Activated CD8-positive, alpha-beta memory T cell treated with anti-CD3 and anti-CD28 coated beads, Interleukin-2, amount 50 U/mL, for 24 hours (primary cell): ENCODE measurements around the gene GMDS.
A peak's percentile ranks its signal among the peaks of the same experiment; 100 is the strongest.

Experiments used
- DNase-seq: peaks from one replicate; pipeline ENCODE4 v3.0.0-alpha.2; 2020; ENCODE audit errors: extremely low read depth

Gene GMDS

DNA sequence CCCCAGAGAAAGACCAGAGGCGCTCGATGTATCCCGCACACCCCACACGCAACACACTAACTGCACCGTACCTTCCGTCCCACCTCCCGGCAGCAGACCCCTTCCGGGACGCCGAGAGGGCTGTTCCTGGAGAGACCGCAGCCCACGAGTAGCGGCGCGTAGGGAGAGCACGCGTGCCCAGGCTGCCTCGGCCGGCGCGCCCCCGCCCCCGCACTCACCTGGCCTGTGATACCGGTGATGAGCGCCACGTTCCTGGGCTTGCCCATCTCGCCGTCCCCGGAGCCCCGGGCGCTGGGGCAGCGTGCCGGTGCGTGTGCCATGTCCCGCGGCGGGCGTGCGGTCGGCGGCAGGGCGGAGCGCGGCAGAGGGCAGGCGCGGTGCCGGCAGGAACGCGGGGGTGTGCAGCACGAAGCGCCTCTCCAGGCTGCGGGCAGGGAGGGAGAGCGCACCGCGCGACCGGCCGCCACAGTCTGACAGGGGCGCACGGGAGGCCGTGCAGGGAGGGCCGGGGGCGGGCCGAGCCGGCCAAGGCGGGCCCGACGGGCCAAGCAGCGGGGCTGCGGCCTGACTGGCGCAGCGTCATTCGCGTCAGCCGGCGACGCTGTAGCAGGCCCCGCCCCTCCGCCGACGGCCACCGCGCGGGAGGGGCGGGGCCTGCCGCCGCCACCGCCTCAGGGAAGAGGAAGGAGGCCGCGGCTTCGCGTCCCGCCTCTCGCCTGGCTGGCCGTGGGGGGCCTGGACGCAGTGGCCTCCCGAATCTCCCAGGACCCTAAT, at the start of gene GMDS:
Gene GMDS, minus strand, starts transcription at position 503 of the 774 bp plus-strand sequence.
- DNase-seq: peak; percentile 36

DNA sequence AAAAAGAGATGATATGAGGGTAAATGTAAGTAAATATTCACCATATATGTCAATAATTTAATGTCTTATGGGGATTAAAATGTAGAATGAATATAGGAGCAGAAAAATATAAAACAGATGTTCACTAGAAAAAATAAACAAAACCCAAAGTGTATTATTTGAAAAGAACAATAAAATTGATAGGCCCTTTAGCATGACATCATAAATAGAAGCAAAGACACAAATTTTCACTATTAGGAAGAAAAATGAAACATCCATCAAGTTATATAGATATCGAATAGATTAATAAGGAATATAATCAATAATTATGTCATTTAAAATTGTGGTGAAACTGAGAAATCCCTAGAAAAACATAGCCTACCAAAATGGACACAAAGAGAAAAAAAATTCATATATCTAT, 40.1 kb upstream of the GMDS start:
- DNase-seq: no peak

DNA sequence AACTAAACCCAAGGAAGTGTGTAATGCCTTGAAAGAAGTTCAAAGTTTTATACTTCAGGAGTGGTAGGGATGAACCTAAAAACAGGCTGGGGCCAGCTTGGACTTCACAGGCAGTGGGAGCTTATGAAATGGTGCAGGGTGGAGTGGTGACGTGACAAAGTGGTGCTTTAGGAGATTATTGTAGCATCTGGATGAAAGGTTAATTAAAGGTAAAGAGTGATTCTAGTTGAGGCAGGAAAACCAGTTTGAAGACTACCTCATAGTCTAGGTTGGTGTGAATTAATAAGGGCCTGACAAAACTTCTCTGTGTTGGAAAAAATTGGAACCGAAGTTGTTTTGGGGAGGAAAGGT, 30.5 kb upstream of the GMDS start:
- DNase-seq: no peak

DNA sequence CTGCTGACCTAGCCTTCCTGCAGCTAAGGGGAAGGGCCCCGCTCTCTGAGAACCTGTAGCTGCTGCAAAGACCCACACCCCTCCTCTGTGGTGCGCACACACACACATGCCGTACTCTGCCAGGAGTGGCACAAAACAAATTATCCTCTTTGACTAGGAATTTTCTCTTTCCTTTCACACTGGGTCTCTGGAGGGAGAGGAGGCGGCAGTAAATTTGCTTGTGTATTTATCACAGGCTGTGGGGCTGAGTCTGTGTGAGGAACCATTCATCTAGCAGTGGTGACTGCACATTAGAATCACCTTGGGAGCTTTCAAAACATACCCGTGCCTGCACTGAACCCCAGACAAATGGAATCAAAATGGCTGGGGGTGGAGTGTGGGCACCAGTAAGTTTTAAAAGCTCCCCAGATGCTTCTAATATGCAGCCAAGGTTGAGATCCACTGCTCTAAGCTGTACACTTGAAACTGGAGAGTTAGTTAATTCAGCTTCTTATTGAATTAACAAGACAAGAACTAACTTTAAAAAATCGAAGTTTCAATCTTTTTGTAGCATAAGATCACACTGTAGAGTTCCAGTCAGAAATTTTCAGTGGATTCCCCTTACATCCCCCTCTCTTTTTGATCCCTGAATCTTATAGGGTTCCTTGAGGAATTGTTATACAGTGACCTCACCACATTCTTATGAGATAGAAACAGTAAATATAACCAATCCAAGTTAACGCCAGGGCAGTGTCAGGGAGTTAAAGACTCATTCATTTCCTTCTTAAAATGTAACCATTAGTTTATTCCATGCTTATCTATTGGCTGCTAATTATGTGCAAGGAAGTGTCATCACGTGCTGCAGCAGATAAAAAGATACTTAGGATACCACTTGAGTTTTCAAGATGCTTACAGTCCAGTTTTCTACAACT, 29.8 kb upstream of the GMDS start:
- DNase-seq: no peak

DNA sequence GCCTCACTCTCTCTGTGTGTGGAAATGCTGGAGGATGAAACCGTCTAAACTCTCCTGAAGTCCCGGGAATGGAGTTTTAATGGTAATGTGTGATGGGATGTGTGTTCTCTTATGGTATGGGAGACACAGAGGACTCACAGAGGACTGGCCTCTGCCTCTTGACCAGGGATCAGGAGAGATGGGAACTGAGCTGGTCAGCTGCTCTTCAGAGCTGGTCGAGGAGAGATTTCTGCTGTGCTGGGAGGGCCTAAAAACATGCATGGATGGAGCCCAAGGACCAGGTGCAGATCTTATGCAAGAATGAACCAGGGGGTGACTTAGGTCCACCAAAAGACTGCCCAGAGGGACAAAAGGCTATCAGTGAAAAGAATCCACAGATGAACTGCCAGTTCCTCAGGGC, 27.3 kb upstream of the GMDS start:
- DNase-seq: no peak

DNA sequence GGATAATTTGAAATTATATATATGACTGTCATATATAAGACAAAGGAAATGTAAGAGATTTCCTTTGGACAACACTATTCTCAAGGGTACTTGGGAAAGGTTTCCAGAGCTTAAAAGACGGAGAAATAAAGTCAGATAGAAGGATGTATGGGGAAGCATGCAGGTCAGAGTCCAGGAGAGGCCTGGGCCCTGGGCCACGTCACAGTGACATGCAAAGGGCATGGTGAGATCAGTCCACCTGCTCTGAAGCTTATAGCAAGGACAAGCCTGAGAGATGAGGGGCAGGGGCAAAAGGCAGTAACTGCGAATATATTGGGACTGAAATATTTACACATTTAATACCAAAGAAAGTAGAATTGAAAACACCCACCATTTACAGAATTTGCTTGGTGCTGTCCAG, 24.6 kb upstream of the GMDS start:
- no peak for DNase-seq

DNA sequence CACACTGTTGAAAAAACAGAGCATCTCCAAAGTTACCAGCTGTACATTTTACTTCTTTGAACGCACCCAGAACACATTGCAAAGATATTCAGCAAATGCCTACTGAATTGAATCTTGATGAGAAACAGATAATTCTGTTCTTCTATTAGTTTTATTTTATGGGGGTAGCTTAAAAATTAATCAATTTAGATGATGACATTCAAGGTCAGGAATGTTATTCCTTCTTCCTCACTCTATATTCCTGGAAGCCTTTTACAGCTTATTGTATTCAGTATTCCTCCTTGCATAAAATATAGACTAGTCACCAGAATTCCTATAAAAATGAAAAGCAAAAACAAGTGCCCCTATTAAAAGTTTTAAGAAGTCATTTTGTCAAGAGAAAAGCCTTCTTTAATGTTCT, 21.4 kb upstream of the GMDS start:
- DNase-seq: no peak

DNA sequence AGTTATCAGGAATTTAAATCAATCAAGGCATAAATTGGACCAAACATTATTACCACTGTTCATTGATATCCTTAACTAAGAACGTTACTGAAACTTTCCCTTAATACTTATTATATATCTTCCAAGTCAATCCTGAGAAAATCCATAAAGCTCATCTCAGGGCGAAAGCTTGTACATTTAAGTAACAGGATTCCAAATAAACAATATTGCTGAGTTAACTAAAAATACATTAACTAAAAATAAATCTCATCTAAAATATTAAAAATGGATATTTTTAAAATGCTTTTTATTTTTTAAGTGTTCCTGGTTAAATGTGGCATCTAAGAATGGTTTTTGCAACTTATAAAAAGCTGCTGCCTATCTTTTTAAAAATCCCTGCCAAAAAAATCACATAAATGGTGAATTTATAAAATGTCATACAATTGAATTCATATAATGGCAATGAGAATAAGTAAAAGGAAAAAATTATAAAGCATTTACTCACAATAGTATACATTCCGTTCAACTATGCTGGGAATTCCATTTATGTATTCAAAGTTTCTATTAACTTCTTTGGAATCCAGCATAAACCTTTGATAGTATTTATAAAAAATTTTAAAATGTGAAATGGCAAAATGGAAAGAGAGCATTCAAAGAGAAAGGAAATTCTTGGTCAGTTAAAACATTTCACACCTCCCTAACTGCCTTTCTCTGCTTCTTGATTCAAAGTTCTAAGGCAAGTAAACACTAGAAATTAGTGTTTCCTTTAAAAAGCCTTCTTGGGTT, 20.8 kb upstream of the GMDS start:
- no peak for DNase-seq

DNA sequence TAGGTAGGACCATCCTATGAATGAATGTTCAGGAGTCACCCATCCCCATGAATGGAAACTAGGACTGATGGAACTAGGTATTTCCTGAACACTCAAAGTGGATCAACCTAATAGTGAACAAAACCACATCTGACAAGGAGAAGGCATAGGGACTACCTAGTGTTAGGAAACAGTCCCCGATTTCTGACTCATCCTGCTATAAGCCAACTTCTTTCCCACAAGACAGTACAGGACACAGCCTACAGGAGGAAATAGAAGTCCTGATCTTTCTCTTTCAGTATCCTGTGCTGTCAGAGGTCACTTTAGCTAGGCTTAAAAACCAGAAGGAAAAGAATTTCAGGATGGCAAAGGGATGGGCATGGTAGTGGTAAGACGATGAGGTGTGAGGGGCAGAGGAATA, 19.5 kb upstream of the GMDS start:
- DNase-seq: no peak

DNA sequence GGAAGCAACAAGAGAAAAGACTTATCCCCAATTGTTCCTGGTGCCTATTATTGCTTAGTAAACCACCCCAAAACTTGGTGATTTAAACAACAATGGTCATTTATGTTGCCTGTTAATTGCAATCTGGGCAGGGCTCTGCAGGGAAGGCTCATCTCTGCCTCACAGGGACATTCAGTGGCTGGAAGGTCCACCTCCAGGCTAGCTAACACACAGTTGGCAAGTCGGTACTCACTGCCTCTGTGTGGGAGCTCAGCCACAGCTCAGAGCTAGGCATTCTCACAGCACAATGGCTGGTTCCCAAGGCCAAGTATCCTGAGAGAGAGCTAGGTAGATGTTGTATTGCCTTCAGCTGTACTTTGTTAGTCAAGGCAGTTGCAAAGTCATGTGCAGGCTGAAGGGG, 18.5 kb upstream of the GMDS start:
- DNase-seq: no peak

DNA sequence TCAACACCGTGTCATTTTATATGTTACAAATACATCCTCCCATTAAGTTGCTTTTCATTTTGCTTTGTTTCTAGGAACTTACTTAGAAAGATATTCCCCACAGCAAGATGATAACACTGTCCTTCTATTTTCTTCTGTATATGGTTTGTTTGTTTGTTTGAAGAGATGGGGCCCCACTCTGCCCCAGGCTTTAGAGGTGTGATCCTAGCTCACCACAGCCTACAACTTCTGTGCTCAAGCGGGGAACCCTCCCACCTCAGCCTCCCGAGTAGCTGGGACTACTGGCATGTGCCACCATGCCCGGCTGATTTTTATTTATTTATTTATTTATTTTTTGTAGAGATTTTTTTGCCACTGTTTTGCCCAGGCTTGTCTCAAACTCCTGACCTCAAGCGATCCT, 14.2 kb upstream of the GMDS start:
- no peak for DNase-seq

DNA sequence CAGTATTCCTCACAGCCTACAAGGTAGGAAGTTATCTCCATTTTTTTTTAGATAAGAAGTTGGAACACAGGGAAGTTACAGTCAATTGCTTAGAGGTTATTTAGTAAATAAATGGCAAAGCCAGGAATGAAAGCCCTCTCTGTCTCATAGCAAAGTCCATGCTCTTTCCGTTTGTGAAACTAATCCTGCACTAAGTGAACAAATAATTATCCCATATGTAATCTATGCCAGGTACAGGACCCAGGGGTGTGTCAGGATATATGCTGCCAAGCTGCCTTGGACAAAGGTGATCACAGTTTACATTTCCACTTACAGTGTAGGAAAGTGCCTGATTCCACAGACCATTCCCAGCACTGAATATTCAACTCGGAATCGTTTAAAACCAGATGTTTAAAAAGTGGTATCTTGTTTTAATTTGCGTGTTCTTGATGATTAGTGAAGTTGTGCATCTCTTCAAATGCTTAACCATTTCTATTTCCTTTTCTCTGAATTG, 13.6 kb upstream of the GMDS start:
- DNase-seq: no peak

DNA sequence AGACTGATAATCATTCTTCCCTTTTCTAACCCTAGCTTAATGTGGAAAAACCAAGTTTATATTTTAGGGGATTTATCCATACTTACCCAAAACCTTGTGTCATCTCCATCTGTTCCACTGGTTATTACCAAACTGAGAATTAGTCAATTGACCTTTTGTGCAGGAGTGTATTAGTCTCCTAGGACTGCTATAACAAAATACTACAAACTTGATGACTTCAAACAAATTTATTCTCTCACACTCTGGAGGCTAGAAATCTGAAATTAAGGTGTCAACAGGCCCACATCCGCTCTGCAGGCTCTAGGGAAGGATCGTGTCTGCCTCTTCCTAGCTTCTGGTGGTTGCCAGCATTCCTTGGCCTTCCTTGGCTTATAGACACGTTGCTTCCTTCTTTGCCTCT, 12.7 kb upstream of the GMDS start:
- DNase-seq: no peak

DNA sequence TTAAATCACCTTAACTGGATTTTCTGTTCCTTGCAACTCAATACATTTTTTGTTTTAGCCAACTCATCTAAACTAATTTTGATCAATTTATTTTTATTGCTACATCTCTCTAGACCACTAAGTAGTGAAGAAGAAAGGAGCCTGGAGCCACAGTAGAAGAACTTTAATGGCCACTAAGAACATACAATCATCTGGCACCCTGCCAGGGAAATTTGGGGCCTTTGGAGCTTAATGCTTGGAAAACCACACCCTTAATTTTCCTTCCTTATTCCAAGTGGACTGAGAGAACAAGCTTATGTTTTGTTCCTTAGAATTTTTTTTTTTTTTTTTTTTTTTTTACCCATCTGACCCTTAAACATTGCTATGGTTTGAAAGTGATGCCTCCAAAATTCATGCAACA, 12.0 kb upstream of the GMDS start:
- DNase-seq: no peak

DNA sequence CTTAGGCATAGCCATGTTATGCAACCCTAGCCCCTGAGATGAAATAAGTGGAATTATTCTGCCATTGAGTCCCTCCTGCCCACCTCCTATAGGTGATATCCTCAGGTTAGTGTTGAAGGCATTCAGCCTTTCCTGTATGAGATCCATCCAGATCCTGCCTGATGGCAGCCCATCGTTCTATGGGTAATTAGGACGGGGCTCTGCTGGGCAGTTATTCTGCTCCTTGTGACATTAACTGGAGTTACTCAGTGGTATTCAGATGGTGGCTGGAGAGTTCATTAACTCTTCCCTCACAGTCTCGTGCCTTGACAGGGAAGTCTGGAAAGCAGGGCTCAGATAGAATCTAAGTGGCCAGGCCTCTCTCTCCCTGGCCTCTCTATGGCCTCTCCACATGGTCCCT, 9.3 kb upstream of the GMDS start:
- DNase-seq: no peak

DNA sequence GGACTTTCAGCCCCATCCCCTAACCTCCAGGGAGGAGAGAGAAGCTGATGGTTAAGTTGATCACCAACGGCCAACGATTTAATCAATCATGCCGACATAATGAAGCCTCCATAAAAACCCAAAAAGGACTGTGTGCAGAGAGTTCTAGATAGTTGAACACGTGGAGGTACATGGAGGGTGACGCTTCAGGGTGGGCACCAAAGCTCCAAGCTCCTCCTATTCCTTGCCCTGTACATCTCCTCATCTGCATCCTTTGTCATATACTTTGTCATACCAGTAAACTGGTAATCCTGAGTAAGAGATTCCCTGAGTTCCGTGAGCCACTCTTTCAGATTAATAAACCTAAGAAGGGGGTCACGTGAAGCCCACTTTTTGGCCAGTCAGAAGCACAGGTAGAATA, 3.7 kb upstream of the GMDS start:
- DNase-seq: no peak

DNA sequence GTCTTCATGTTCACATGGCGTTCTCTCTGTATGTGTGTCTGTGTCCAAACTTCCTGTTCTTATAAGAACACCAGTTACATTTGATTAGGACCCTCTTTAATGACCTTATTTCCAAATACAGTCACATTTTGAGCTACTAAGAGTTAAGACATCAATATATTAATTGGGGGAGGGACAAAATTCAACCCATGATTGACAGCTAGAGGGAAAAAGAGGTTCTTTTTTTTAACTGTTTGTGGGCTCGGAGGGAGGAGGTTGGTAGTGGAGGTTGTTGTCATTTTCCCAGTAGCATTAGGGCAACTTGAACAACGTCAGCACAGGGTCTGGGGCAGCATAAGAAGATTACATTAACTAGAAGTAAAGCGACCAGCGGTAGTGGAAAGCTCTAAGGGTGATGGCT, 2.3 kb upstream of the GMDS start:
- DNase-seq: no peak

DNA sequence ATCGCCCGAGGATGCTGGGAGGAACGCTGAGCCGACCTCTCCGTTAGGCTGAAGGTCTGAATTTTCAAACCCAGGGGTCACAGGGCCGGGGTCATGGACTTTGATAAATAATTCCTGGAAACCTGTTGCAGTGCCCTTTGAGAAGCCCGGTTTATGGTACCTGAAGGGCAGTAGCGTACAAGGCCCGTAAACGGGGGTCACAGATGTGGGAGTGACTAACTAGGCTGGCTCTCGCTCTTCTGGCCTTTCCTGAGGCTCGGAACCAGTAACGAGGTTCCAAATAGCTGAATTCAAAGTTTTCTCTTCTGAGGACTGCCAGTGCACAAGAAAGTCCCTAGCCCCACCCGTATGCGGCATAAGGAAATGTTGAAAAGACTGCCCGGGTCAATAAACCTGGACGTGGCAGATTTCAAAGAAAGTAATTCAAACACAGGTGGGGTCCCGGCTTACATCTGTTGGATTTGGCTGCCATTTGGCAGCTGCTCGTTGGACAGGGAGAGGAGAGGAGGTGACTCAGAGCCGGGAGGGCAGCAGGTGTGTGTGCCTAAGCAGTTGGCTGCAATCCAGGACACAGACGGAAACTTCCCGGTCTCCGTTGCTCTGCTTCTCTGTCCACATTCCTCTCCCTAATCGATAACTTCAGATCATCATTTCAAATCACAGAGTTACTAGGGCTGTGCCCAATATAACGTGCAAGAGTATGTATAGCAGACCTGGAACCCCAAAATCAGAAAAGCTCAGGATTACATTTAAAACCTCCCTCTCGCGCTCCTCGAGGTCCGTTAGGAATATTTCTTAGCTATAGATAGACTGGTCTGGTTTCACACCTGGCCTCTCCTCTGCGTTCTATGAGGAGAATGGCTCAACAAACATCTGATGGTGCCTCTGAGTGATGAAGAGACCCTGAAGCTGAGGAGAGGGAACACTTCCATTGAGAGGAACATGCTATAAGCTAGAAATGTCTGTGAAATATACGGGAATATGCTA, 765 bp upstream of the GMDS start:
- no peak for DNase-seq

DNA sequence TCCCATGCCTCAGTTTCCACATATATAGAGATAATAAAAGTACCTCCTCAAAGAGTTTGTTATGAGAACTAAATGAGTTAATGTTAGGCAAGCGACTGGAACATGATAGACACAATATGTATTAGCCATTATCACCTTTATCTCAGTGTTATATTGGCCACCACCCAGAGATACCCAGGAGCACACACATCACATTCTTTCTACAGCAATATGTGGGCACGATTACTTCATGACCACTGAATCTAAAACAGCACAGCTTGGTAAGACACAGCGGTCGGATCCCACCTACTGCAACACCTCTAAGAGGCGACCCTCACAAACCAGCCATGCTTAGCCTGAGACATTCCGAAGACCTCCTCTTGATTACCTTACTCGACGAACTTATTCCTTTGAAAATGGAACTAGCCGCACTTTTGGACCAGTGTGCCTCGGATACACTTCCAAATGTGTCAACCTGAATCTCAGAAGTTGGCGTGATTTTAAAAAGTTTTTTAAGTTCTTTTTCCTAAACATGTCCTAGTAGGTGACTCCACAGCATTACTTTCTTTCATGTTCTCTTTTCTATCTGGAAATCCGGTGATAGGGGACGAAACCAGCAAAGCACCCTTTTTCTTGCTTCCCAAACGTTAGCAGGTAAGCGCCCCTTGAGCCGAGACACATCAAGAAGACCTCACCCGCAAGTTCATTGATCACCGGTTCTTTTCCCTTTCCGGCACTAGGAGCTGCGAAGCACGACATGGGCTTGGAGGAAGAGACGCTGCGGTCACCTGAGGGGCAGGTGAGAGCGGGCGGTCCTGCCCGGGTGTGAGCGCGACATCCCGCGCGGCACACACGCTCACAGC, 923 bp downstream of the GMDS start:
- no peak for DNase-seq

DNA sequence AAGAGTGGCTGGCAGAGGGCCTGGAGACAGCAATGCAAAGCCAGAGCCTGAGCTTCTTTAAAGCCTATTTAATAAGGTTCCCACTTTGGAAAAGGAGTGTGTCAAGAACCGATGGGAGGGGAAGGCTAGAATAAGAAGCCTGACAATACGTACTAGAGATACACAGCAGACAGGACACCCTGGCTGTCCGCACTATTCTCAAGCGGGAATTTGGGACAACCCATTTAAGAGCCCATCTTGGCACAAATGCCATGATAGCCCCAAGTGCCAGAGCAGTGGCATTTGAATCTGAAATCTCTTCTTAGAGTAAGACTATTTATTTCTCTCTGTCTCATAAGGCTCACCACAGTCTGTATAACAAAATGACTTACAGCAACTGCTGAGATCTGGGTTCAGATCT, 3.1 kb downstream of the GMDS start:
- DNase-seq: no peak
